HG03354 (cell line): Measurements from ENCODE around the gene NSUN3.

Source experiments
- ATAC-seq: cut with Tn5 transposase; IDR thresholded peaks from one replicate; pipeline ENCODE4 v1.9.1; 2021; ENCODE audit warnings: mild to moderate bottlenecking; ENCODE audit not compliant: unreplicated experiment, poor library complexity, severe bottlenecking

The NSUN3 gene

DNA sequence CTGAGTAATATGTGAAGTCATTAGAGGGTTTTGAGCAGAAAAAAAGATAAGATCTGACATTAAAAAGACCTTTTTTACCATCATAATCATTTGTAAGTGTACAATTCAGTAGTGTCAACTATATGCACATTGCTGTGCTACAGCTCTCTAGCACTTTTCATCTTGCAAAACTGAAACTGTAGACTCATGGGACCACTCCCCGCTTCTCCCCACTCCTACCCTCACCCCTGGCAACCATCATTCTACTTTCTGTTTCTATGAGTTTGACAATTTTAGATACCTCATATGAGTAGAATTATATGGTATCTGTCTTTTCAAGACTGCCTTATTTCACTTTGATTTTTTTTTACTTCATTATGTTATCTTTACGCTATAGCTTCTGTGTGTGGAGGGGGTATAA, 112.8 kb downstream of the NSUN3 start:
- no peak for ATAC-seq

DNA sequence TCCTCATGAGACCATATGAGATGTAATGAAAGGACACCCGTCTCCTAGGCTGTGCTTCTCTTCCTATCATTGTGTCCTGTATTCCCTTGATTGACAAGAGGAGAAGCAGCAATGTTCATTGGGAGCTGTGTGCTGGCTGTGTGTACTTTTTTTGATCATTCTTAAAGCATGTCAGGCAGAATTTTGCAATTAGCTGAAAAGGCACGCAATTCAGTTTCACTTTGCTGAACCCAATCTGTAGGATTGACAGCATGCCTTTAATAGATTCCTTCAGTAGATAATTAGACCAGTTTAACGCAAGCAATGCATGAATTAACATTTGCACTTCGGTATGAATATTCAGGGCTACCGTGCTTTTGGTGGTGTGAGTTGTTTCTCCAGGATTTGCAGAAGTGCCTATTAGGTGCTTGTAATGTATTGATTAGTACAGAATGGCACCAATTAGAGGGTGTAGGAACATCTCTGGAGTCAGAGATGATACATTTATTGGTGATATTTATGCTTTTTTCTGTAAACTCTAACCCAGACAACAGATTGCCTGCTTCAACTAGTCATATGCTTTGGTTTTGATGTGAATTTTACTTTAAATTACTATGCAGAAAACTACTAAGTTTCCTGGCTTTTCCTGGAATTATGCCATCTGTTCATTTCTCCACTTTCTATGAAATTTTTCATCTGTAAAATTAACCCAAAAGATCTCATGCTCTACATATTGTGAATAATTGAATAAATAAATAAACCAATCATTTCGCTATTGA, 114.3 kb downstream of the NSUN3 start:
- no peak for ATAC-seq
